ENCODE data around the gene PRR18.
A peak's percentile ranks its signal among the peaks of the same experiment; 100 is the strongest.
"Not testable (repeated sequence)": the region's sequence is repeated elsewhere in the genome, so short reads cannot be mapped to it uniquely, and the experiment has no call there.

PRR18 gene

DNA sequence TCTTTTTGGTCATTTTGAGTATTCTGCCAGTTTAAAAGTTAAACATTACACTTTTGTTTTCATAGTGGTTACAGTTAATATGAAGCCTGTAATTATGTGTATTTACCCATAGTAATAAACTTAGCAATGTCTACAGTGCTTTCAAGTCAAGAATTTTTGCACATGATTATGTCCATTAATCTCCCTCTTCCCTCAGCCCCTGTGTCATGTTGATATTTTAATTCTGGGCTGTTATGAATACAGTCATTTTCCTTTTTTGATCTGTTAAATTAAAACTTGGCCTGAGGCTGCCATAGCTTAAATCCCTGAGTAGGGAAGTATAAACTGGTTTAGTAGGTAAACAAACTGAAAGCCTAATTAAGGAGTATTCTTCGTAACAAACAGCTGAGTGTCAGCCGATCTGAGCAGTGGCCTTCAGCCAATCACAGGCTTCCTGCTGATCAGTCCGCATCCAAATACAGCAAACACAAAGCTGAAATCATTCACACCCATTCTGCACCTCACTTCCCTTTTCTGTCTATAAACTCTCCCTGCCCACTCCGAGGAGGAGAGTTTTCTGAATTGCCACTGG is 43.6 kb upstream of the PRR18 start:
- H3K4me3 ChIP-seq (ENCODE audit: low read depth, low read length): no peak overlapping the region; the same call in 1 of the 2 replicates
- TF ChIP-seq, protein P1, sequence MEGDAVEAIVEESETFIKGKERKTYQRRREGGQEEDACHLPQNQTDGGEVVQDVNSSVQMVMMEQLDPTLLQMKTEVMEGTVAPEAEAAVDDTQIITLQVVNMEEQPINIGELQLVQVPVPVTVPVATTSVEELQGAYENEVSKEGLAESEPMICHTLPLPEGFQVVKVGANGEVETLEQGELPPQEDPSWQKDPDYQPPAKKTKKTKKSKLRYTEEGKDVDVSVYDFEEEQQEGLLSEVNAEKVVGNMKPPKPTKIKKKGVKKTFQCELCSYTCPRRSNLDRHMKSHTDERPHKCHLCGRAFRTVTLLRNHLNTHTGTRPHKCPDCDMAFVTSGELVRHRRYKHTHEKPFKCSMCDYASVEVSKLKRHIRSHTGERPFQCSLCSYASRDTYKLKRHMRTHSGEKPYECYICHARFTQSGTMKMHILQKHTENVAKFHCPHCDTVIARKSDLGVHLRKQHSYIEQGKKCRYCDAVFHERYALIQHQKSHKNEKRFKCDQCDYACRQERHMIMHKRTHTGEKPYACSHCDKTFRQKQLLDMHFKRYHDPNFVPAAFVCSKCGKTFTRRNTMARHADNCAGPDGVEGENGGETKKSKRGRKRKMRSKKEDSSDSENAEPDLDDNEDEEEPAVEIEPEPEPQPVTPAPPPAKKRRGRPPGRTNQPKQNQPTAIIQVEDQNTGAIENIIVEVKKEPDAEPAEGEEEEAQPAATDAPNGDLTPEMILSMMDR (IDR thresholded peaks at IDR 0.05; ENCODE audit: control insufficient read depth, extremely low read depth, insufficient read depth): no peak
- peak; percentile 78 for DNase-seq (ENCODE audit: low read depth)

DNA sequence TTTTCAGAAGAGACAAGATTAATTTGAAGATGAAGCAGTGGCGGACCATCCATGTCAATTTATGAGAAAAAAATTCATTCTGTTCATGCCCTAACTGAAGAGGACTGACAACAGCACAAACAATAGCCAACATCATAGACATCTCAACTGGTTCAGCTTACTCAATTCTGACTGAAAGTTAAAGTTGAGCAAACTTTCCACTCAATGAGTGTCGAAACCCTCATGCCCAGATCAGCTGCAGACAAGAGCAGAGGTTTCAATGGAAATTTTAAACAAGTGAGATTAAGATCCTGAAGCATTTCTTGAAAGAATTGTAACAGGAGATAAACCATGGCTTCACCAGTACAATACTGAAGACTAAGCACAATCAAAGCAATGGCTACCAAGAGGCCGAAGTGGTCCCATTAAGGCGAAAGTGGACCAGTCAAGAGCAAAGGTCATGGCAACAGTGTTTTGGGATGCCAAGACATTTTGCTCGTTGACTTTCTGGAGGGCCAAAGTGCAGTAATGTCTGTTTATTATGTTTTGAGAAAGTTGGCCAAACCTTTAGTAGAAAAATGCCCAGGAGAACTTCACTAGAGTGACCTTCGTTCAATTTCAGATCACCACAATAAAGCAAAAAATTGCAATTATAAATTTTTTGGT is 40.2 kb upstream of the PRR18 start:
- no peak overlapping the region for H3K4me3 ChIP-seq (ENCODE audit: low read depth, low read length)
- TF ChIP-seq, protein P1 (IDR thresholded peaks at IDR 0.05; ENCODE audit: control insufficient read depth, extremely low read depth, insufficient read depth): no peak
- no peak for DNase-seq (ENCODE audit: low read depth)

DNA sequence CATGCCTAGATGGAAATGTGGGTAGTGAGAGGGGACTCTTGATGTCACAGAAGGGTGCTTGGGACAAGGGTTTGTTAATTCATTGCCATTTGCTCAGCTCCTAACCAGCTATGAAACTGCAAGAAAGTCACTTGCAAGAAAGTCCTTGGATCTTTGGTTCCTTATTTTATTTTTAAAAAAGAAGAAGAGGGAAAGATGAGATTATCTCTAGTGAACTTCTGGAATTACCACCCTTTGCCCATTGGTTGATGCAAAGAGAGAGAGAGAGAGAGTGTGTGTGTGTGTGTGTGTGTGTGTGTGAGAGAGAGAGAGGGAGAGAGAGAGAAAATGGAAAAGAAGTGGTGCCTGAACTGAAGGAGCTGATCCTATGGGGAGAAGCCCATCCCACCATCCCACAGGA is 38.8 kb upstream of the PRR18 start:
- no peak overlapping the region for H3K4me3 ChIP-seq (ENCODE audit: low read depth, low read length)
- TF ChIP-seq, protein P1 (IDR thresholded peaks at IDR 0.05; ENCODE audit: control insufficient read depth, extremely low read depth, insufficient read depth): no peak
- DNase-seq (ENCODE audit: low read depth): no peak

DNA sequence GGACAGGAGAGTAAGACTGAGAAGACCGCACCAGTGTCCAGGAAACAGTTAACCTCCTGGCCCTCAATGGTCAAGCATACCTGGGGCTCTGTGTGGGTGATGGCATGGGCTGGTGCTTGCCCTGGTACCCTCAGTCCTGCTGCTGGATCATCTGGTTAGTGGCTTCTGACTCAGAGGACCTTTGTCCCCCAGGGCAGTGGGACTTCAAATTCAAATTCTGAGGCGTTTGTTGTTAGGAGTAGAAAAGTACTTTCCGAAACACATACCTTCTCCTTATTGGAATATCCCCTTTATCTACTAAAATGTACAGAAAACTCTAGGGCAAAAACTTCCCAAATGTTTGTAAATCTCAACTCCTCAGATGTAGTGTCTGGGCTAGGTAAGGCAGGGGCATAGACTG is 38.3 kb upstream of the PRR18 start:
- no peak for DNase-seq (ENCODE audit: low read depth)
- H3K4me3 ChIP-seq (ENCODE audit: low read depth, low read length): no peak overlapping the region
- TF ChIP-seq, protein P1 (IDR thresholded peaks at IDR 0.05; ENCODE audit: control insufficient read depth, extremely low read depth, insufficient read depth): no peak

DNA sequence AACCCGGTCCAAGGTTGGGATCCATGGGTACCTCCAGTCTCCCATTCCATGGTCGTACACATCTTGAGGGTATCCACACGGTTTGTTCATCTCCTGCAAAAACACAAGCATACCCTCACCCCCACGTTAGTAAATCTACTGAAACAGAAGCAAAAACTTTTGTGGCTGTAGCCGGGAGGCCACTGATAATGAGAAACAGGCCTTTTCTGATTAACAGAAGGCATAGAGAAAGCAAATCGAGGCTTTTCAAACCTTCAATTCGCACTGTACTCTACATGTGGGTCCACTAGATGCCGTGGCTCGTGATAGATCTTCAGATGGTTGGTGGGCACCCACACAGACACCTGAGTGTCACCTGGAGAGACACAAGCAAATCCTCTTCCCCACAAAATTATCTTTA is 37.5 kb upstream of the PRR18 start:
- H3K4me3 ChIP-seq (ENCODE audit: low read depth, low read length); DNase-seq (ENCODE audit: low read depth): not testable (repeated sequence)

DNA sequence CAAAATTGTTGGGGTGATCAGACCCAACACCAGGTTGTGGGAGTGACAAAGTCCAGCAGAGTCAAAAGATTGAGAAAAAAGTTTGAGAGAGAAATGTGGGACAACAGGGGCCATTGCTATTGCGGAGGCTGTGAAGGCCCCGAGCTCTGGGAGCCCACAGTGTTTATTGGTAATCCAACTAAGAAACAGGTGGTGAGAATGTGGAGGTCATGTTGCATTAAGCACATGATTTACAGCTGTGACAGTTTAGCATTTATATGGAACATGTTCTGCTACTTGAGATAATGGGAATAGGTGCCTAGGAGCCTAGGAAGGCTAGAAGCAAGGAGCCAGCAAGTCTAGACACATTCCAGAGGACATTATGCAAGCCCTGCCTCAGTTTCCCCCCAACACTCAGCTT is 36.7 kb upstream of the PRR18 start:
- not testable (repeated sequence) for H3K4me3 ChIP-seq (ENCODE audit: low read depth, low read length); DNase-seq (ENCODE audit: low read depth)

DNA sequence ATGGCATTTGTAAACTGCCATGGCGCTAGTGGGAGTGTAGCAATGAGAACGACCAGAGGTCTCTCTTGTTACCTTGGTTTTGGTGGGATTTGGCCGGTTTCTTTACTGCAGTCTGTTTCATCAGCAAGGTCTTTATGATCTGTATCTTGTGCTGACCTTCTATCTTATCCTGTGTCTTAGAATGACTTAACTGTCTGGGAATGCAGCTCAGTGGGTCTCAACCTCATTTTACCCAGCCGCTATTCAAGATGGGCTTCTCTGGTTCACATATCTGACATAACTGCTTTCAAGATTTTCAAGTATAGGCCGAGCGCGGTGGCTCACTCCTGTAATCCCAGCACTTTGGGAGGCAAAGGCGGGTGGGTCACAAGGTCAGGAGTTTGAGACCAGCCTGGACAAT is 36.0 kb upstream of the PRR18 start:
- TF ChIP-seq, protein P1 (IDR thresholded peaks at IDR 0.05; ENCODE audit: control insufficient read depth, extremely low read depth, insufficient read depth): no peak

DNA sequence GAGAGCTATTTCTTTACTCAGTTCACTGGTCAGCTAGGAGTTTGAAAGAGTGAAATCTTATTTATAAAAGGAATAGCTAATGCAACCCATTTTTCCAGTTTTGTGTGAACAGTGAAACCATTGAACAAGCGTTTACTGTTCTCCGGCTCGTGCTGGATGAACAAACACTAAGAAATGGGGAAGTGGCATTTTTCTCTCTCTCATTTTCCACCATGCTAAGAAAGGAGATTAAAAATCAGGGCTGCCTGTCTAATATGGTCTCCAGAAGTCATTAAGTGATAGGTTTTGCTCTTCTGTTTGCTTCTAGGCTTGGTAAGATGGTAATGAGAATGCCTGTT is 34.9 kb upstream of the PRR18 start:
- H3K4me3 ChIP-seq (ENCODE audit: low read depth, low read length): peak overlapping the region; percentile 96
- TF ChIP-seq, protein P1 (IDR thresholded peaks at IDR 0.05; ENCODE audit: control insufficient read depth, extremely low read depth, insufficient read depth): no peak
- no peak for DNase-seq (ENCODE audit: low read depth)

More for the DNA sequence above, 36.0 kb upstream of the PRR18 start:
- H3K4me3 ChIP-seq (ENCODE audit: low read depth, low read length): no peak overlapping the region
- no peak for DNase-seq (ENCODE audit: low read depth)

Measured in LNCaP clone FGC (cell line).